Loucy (cell line): ENCODE data around the gene CFAP410.

Experiments used
- H2AFZ ChIP-seq: fragments of 200-600 bp; sonication (generic); 2 replicates; pipeline ENCODE4 v1.6.0; 2016; ENCODE audit warnings: antibody characterized with exemption, mild to moderate bottlenecking, low read length, moderate library complexity
- H3F3A ChIP-seq: fragments of 200-600 bp; 2 replicates; pipeline ENCODE4 v1.6.0; 2016; ENCODE audit warnings: antibody characterized with exemption, low read depth, mild to moderate bottlenecking
- H3K27me3 ChIP-seq: fragments of 200-600 bp; sonication (generic); 2 replicates; pipeline ENCODE4 v1.6.1; 2014; ENCODE audit warnings: low read length, mild to moderate bottlenecking; ENCODE audit not compliant: insufficient read depth, poor library complexity, severe bottlenecking
- H3K36me3 ChIP-seq: fragments of 200-600 bp; sonication (generic); 2 replicates; pipeline ENCODE4 v1.6.1; 2016; ENCODE audit warnings: low read length; ENCODE audit not compliant: insufficient read depth
- H3K4me1 ChIP-seq: fragments of 200-600 bp; sonication (generic); 2 replicates; pipeline ENCODE4 v1.5.1; 2014; ENCODE audit warnings: low read length, mild to moderate bottlenecking; ENCODE audit not compliant: insufficient read depth, poor library complexity, severe bottlenecking
- H3K4me2 ChIP-seq: fragments of 200-600 bp; sonication (generic); 2 replicates; pipeline ENCODE4 v1.6.0; 2014; ENCODE audit warnings: antibody characterized with exemption, low read length, low read depth, mild to moderate bottlenecking; ENCODE audit not compliant: poor library complexity, severe bottlenecking
- H3K4me3 ChIP-seq: fragments of 200-600 bp; sonication (generic); 2 replicates; pipeline ENCODE4 v1.5.1; 2014; ENCODE audit warnings: low read length, mild to moderate bottlenecking, mixed read lengths; ENCODE audit not compliant: poor library complexity, severe bottlenecking
- H3K79me2 ChIP-seq: fragments of 200-600 bp; sonication (generic); 2 replicates; pipeline ENCODE4 v1.6.1; 2014; ENCODE audit warnings: low read length; ENCODE audit not compliant: insufficient read depth
- H3K9ac ChIP-seq: fragments of 200-600 bp; sonication (generic); 2 replicates; pipeline ENCODE4 v1.6.0; 2014; ENCODE audit warnings: mild to moderate bottlenecking, low read depth, low read length, moderate library complexity; ENCODE audit not compliant: poor library complexity, severe bottlenecking
- H3K9me2 ChIP-seq: fragments of 200-600 bp; sonication (generic); replicated peaks from 2 replicates; pipeline ENCODE4 v1.6.1; 2016; ENCODE audit warnings: low read depth, low read length, mixed read lengths
- H3K9me3 ChIP-seq: fragments of 200-600 bp; sonication (generic); 2 replicates; pipeline ENCODE4 v1.6.1; 2014; ENCODE audit warnings: mild to moderate bottlenecking, antibody characterized with exemption, low read length, low read depth; ENCODE audit not compliant: insufficient read depth
- H4K20me1 ChIP-seq: fragments of 200-600 bp; sonication (generic); 2 replicates; pipeline ENCODE4 v1.6.0; 2014; ENCODE audit warnings: antibody characterized with exemption, low read length, mild to moderate bottlenecking; ENCODE audit not compliant: insufficient read depth, poor library complexity, severe bottlenecking
- CTCF ChIP-seq: fragments of 200-600 bp; sonication (generic); conservative IDR thresholded peaks from 2 replicates; pipeline ENCODE4 v1.5.1; 2014; ENCODE audit warnings: mild to moderate bottlenecking, antibody characterized with exemption, low read length
- EZH2phosphoT487 ChIP-seq: fragments of 200-600 bp; IDR thresholded peaks from 2 replicates; pipeline ENCODE4 v1.6.1; 2018; ENCODE audit warnings: antibody characterized with exemption, mild to moderate bottlenecking, moderate library complexity, borderline replicate concordance

CFAP410 gene

GRCh38 chr21:44332383-44332782 is 6.8 kb downstream of the CFAP410 start:
- Histone ChIP-seq H3K4me2 (no peak overlapping the region), H3K9me2 (no peaks in the 10 kb centered on the region), H3K27me3 (no peaks in the 10 kb centered on the region)

GRCh38 chr21:44331650-44332307 is 7.4 kb downstream of the CFAP410 start:
- Histone ChIP-seq H3K9me2 (no peaks in the 10 kb centered on the region), H3K4me3 (no peak overlapping the region), H3K9me3 (no peaks in the 10 kb centered on the region), H4K20me1 (no peaks in the 10 kb centered on the region), H3K27me3 (no peaks in the 10 kb centered on the region), H3K4me2 (no peak overlapping the region), H3F3A (no peaks in the 10 kb centered on the region), H3K36me3 (peaks cover 4% of the 10 kb centered on the region; the same call in 1 of the 2 replicates), H2AFZ (no peak overlapping the region), H3K79me2 (no peaks in the 10 kb centered on the region), H3K4me1 (no peaks in the 10 kb centered on the region), H3K9ac (no peak overlapping the region)
- TF ChIP-seq CTCF, result no peak

More at GRCh38 chr21:44332383-44332782, 6.8 kb downstream of the CFAP410 start:
- no peaks in the 10 kb centered on the region; the same call in 1 of the 2 replicates for H3K36me3 ChIP-seq
- no peaks in the 10 kb centered on the region for H3K9me3 ChIP-seq
- no peaks in the 10 kb centered on the region for H3K4me1 ChIP-seq
- TF ChIP-seq EZH2phosphoT487 (no peak), CTCF (no peak)
- no peak overlapping the region for H3K4me3 ChIP-seq
- peaks cover 3% of the 10 kb centered on the region; the same call in 1 of the 2 replicates for H3F3A ChIP-seq
- no peak overlapping the region for H2AFZ ChIP-seq
- no peaks in the 10 kb centered on the region for H4K20me1 ChIP-seq
- no peaks in the 10 kb centered on the region for H3K79me2 ChIP-seq
- no peak overlapping the region for H3K9ac ChIP-seq

DNA sequence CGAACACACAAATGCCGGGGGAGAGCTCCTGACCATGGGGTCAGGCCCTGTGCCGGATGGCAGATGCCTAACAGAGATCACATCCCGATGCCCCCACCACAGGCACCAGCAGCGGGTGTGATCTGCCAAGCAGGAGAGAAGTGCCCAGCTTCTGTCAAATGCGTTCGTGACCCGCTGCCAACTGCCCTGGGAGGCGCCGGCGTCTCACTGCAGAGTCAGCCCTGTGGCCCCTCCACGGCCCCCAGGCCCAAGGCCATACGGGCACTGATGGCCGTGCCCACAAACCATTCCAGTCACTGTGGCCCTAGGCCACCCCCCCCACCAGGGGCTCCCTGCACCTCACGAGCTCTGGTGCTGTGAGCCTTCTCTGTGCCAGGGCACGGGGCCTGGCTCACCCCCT is 8.0 kb downstream of the CFAP410 start:
- no peaks in the 10 kb centered on the region for H3K27me3 ChIP-seq
- H4K20me1 ChIP-seq, result no peaks in the 10 kb centered on the region
- H3K9ac ChIP-seq, result no peak overlapping the region
- H3K4me3 ChIP-seq, result no peak overlapping the region
- no peak overlapping the region for H3K4me2 ChIP-seq
- H3K9me2 ChIP-seq, result no peaks in the 10 kb centered on the region
- no peaks in the 10 kb centered on the region for H3K9me3 ChIP-seq
- no peaks in the 10 kb centered on the region for H3K79me2 ChIP-seq
- TF ChIP-seq EZH2phosphoT487 (no peak), CTCF (no peak)
- H2AFZ ChIP-seq, result no peak overlapping the region
- no peaks in the 10 kb centered on the region for H3K4me1 ChIP-seq
- H3K36me3 ChIP-seq, result peaks cover 5% of the 10 kb centered on the region; the same call in 1 of the 2 replicates
- no peaks in the 10 kb centered on the region for H3F3A ChIP-seq
